Transverse colon (tissue), 3 donors: Measurements from ENCODE around the gene CEP192.

Experiments
- POLR2A ChIP-seq: fragments of 450-650 bp; IDR thresholded peaks from one replicate; pipeline ENCODE4 v1.6.1; 2016; ENCODE audit warnings: antibody characterized with exemption, mild to moderate bottlenecking, moderate library complexity
- POLR2AphosphoS5 ChIP-seq, 3 donors: sonication (generic); formaldehyde crosslinking; IDR thresholded peaks; one replicate each; pipeline ENCODE4 v1.6.1; 2016; ENCODE audit warnings: antibody characterized with exemption in 3 of 3

DNA sequence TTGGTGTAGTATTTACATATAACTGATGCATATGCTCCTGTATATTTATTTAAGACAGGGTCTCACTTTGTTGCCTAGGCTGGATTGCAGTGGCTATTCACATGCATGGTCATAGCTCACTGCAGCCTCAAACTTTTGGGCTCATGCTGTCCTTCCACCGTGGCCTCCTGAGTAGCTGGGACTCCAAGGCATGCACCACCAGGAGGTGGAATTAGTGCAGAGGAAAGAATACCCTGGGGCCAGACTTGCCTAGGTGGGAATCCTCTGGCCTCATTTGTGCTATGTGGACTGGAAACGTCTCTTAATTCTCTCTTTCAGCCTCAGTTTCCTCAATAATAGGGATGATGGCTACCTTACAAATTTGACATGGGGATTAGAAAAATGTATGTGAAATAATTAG, 2.3 kb downstream of the CEP192 start:
- no peak for TF ChIP-seq POLR2A
- no peak for TF ChIP-seq POLR2AphosphoS5 (IDR thresholded peaks at IDR 0.05)
